GM18861 (cell line): Measurements from ENCODE around the gene MRPS10.
"Not testable (repeated sequence)": the region's sequence is repeated elsewhere in the genome, so short reads cannot be mapped to it uniquely, and the experiment has no call there.

Experiments used
- ATAC-seq: cut with Tn5 transposase; IDR thresholded peaks from one replicate; pipeline ENCODE4 v1.9.1; 2021; ENCODE audit not compliant: unreplicated experiment

Gene MRPS10

DNA sequence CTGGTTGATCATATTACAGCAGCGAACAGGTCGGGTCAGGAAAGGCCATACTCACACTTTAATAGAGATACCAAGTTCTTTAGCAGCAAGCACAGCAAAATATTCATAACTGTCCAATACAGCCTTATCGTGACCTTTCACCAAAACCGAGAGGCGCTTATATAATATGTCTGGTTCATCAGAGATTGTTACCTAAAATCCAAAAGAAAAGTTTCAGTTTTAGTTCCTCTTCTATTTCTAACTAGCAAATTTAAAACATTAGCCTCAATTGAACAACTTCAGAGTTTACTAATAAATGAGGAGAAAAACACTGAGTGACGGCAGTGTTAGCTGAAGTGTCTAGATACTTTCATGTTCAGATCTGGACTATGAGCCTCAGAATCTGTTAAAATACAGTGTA is 5.9 kb downstream of the MRPS10 start:
- ATAC-seq, result no peak

DNA sequence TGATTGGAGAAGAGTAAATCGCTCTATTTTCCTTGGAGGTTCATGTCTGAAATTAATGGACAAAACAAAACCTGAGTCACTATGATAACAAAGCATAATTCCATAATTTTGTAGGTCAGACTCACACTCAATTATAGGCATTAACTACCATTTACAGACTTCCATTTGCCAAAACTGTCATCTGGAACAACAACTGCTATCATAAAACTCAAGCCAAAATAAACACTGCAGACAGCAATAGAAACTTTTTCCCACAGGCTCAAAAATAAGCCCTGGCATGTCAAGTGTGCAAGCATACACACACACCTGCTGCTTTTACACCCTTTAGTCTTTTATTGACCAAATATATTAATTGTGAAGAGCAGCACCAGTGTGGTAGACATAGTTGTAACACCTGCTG is 7.1 kb downstream of the MRPS10 start:
- no peak for ATAC-seq

DNA sequence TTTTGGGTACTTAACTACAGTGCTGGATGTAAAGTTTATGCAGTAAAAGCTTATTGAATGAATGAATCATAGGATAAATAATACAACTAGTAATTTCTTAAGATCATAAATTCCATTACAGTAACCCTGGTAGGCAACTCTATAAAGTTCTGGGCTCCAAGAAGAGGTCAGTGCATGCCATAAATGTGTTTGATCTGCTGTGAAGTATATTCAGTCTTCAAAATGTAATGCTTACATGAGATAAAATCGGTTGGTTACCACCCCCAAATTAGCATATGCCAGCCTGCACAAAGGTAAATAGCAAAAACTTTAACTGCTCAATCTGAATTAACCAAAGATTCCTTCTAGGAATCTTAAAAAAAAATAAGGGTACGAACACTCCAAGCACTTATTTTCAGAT is 10.1 kb downstream of the MRPS10 start:
- not testable (repeated sequence) for ATAC-seq

DNA sequence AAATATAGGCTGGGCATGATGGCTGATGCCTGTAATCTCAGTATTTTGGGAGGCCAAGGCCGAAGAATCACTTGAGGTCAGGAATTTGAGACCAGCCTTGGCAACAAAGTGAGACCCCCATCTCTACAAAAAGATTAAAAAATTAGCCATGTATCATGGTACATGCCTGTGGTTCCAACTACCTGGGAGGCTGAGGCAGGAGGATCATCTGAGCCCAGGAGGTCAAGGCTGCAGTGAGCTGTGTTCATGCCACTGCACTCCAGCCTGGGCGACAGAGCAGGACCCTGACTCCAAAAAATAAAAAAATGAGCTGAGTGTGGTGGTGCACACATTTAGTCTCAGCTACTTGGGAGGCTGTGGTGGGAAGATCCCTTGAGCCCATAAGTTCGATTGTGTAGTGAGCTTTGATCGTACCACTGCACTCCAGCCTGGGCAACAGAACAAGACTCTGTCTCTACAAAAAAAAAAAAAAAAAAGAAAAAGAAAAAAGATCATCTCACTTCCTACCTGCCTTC is 12.8 kb downstream of the MRPS10 start:
- ATAC-seq, result no peak

DNA sequence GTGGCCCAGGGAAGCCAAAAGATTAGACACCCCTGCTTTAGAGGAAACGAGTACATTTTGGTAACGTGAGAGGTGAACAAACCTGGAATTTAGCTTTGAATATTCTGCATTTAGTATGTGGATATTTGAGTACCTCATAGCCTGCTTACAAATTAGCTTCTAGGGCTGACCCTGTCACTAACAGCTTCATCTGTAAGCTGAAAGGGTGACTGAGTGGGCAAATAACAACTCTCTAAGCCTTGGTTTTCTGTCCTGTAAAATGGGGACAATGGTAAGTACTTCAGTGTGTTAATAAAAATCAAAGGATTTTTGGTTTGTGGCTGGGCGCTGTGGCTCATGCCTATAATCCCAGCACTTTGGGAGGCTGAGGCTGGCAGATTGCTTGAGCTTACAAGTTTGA is 14.5 kb downstream of the MRPS10 start:
- ATAC-seq, result no peak

DNA sequence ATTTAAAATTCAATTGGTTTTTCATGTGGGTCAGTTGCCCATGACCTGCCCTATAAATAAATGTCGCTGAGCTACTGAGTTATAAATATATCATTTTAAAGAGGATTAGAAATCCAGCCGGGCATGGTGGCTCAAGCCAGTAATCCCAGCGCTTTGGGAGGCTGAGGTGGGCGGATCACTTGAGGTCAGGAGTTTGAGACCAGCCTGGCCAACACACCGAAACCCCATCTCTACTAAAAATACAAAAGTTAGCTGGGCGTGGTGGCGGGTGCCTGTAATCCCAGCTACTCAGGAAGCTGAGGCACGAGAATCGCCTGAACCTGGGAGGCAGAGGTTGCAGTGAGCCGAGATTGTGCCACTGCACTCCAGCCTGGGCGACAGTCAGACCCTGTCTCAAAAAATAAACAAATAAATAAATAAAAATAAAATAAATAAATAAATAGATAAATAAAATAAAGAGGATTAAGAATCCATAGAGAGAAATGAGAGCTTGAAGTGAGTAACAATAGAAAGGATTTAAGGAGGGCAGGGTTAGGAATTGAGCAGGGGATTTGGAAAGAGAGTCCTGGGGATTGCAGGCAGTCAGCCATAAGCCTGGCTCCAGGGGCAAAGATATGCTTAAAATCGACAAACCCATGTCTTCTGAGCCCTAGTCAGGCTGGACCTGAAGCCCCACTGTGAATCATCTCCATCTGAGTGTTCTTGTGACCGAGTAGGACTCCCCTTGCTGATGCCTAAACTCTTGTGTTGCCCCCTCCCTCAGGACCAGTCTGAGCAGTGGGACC is 15.3 kb downstream of the MRPS10 start:
- not testable (repeated sequence) for ATAC-seq

DNA sequence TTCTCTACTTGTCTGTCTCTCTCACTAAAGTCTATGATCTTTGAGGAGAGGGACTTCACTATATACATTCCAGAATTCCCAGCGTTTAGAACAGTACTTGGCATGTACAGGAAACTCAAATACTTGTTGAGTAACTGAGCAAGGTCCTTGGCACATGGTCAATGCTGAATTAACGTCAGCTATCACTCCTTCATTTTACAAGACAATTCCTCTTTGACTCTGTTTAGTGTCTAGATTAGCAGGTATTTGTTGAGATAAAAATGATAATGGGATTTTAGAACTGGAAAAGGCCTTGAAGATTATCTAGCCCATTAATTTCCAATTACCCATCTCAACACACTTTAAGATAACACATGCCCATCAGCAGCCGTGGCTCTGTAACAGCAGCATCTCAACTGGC is 16.3 kb downstream of the MRPS10 start:
- ATAC-seq, result no peak

DNA sequence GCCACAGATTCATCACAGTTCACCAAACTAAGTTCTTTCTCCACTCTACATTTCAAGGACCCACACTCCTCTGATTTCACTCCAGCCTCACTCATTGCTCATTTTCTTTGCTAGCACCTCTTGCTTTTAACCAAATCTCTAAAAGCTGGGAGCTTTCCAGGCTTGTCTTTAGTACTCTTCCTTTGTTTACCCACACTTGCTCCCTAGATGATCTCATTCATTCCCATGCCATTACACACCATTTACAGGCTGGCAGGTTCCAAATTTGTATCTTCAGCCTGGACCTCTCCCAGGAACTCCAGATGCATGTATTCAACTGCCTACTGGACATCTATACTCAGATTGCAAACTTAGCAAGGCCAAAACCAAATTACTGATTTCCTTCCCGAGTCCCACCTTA is 17.6 kb downstream of the MRPS10 start:
- no peak for ATAC-seq

DNA sequence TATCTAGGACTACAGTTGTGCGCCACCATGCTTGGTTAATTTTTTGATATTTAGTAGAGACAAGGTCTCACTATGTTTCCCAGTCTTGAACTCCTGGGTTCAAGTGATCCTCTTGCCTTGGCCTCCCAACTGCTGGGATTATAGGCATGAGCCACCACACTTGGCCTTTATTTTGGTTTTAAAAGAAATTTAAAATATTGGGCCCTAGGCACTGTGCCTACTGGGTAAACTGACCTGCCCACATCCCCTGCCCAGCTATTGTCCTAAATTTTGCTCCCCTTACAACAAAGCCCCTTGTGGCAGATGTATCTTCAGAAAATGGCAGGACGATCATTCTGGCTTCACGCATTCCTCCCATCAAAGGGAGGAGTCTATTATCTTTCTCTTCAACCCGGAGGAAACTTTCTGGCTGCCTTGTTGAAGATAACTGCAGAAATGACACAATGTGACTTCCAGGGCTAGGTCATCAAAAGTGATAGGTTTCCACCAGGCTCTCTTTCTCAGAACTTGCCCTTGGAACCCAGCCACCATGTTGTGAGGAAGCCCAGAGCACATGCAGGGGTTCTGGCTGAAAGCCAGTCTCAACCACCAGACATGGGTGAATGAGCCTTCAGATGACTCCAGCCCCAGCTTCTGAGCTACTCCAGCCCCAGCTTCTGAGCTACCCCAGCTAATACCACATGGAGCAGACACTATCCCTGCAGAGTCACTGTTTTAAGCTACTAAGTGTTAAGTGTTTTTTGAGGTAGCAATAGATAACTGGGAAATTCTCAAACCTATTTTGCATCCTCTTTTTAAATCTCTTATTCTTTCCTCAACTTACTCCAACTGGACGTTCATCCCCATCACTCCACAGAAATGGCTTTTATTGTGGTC is 18.3 kb downstream of the MRPS10 start:
- ATAC-seq, result no peak

DNA sequence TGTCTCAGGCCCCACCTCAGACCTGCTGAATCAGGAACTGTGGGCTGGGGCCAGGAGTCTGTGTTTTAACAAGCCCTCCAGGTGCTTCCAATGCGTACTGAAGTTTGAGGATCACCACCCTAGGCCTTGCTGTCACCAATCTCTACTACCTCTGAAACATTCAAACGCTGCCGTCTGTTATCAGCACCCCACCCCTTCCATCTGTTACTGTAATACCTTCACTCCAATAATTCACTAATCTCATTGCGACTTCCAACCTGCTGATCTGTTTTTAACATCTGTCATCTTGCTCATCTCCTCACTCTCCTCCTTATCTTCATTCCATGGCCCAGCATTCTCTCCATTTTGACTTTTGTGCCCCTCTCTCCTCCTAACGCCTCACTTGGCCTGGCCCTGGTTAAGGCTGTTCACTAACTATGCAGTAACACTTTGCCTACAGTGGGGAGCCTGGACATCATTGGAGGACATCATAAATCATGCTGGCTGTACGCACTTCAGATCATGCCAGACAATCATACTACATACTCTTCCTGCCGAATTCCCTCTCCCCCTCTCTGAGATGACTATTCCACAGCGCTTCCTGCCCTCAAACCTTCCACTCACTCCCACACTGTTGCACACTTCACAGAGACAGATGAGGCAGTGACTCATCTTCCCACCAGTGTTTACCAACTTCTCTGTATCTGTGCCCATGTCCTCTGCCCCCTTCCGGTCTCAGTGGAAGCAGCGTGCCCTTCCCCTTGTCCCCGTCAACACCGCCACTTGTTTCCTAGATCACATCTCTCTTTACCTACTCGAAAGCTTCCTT is 19.9 kb downstream of the MRPS10 start:
- no peak for ATAC-seq

DNA sequence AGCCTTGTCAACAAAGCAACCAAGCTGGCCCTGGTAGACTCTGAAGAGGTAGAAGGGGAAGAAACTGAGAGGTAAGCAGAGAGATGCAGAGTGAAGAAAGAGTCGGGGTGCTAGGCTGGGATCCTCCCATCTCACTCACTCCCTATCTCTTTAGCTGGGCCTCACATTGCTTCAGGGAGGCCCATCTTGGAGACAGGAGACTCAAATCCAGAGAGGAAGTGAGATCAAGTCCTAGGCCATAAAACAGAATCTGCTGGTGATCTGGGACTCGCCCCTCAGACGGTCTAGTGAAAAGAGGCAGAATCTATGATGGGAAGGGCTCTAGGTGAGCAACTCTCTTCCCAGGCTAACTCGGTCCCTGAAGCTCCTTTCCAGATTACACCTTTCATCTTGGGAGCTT is 22.2 kb downstream of the MRPS10 start:
- ATAC-seq, result no peak

DNA sequence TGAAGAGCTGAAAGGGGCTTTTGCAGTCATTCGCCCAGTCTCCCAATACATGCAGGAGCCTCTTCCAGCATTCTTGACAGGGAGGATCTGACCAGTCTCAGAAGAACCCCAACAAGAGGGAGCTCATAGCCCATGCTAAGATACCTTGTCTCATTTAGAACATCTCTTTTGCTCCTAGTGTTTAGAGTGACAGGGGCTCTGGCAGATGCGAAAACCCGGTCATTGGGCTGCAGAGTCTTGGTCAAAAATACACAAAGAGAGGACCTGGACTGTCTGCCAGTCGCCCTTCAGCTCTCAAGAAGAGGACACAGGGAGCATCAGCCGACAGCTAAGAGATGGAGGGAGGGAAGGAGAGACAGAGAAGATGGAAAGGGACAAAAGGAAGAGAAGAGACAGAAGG is 23.6 kb downstream of the MRPS10 start:
- no peak for ATAC-seq

DNA sequence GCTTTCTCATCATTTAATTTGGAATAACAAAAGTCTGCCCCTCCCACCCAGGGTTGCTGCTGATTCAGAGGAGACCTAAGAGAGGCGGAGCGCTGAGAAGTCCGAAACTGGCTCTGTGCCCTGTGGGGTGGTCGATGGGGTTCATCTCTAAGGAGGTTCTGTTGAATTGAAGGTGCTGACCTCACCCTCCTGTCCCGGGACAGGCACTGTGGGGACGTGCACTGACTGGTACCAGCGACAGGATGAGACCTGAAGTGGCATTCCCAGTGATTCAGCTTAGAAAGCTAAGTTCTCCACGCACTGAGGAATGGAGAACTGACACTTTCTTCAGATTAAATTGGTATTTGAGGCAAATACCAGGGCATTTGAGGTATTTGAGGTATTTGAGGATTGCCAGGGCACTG is 24.2 kb downstream of the MRPS10 start:
- ATAC-seq, result no peak

DNA sequence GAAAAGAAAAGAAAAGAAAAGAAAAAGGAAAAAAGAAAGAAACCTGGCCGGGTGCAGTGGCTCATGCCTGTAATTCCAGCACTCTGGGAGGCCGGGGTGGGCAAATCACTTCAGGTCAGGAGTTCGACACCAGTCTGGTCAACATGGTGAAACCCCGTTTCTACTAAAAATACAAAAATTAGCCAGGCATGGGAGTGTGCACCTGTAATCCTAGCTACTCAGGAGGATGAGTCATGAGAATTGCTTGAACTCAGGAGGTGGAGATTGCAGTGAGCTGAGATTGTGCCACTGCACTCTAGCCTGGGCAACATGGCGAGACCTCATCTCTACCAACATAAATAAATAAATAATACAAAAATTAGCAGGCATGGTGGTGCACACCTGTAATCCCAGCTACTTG is 25.3 kb downstream of the MRPS10 start:
- ATAC-seq, result not testable (repeated sequence)

DNA sequence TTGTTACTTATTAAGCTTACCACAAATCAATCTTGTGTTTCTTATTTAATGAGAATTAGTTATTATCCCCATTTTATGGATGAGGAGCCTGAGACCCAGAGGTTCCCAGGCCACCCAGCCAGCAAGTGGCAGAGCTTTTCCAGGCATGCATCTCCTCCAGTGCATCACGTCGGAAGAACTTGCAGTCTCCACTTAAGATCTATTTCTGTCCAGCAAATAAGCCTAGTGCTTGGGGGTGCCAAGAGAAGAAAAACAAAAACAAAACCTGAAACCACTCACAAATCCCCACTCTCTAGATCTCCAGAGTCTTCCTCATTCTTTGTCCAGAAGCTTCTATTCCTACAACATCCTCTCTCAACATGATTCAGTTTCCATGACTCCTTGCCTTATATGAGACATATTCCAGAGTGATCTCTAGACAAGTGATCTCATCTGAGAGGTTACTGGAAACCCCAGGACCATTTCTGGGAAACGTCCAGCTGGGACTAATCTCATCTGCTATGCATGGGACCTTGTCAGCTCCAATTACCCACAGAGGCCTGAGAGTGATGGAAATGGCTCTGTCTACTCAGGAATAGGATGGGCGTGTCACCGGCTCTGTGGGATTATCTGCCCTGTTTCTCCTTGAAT is 27.0 kb downstream of the MRPS10 start:
- ATAC-seq, result no peak

DNA sequence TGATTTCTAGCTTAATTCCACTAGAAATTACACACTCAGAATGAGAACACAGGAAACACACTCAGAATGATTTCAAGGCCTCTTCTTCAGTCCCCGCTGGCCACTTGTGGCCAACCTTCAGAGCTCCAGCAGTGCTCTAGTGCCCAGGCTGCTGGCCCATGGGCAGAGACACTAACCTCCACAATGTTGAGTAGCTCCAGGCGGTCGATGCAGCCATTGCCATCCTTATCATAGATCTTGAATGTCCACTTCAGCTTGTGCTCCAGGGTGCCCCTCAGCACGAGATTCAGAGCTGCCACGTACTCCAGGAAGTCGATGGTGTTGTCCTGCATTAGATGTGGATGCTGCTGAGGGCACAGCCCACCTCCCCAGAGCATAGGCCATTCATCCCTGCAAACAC is 29.3 kb downstream of the MRPS10 start:
- ATAC-seq, result no peak

DNA sequence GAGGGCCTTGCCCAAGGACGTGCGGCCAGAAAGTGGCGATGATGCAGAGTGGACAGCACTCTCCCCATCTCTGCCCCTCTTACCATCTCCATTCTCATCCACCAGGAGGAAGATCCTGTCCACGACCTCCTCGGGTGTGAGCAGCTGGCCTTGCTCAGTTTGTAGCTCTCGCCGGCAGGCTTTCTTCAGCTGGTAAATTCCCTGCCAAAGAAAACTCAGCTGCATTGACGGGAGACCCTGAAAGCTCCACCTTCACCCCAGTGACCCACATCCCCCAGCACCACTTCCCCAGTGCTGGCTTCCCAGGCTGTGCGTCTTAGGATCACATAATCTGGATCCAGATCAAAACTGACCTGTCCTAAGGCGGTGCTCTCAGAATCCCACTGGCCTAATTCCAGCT is 32.1 kb downstream of the MRPS10 start:
- no peak for ATAC-seq

DNA sequence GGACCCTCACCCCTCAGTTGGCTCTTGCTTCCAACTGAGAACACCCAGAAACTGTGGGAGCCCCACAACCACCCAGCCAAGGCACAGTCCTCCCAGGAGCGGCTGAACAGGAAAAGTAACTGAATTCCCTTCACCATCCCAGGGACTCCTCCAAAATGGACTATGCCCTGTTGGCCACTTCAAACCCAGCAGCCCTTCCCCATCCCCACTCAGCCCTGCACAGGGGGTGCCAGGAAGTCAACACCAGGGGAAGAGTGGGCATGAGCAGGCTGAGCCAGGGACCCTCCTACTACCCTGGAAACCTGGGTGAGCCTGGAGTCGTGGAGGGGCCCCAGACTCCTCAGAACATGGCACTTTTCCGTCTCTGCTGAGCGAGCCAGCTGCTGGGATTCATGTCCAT is 33.2 kb downstream of the MRPS10 start:
- no peak for ATAC-seq

DNA sequence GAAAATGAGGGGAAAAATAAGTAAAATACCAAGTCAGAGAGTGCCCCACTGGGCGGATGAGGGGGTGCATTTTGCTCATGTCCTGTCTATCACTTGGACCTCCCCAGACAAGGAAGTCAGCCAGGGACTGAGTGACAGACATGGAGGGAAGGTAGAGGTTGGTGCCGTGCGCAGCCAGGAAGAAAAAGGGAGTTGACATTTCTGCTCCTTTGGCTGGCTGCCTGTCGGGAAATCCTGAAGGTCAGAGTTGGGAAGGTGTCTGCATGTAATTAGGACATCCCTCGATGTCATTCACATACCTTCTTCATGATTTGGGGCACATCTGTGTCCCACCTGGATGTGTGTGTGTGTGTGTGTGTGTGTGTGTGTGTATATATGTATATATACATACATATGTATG is 35.6 kb downstream of the MRPS10 start:
- ATAC-seq, result no peak

DNA sequence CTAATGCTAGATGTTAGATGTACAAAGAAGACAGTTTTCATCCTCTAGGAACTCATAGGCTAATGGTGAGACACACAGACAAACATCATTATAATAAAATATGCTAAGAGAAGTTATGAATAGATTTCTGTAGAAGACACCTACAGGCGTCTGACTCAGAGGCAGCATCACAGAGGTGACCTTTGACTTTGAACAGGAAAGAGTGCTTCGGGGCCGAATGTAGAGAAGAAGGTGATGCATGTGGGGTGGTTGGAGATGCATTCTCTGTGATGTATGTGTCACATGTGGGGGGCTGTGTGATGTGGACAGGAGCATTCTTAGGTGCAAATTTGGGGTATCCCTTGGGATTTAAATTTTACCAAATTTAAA is 37.7 kb downstream of the MRPS10 start:
- no peak for ATAC-seq
